GM20431 (cell line): ENCODE measurements around the gene HCST.
"Not testable (repeated sequence)": the region's sequence is repeated elsewhere in the genome, so short reads cannot be mapped to it uniquely, and the experiment has no call there.

ENCODE experiments used
- in situ Hi-C: fragments of 300-500 bp; cut with MseI, MboI; formaldehyde crosslinking; loops from one replicate; pipeline ENCODE4 v1.15.0; 2020; ENCODE audit warnings: low sequenced_read_pairs; ENCODE audit not compliant: unreplicated experiment

The HCST gene

DNA sequence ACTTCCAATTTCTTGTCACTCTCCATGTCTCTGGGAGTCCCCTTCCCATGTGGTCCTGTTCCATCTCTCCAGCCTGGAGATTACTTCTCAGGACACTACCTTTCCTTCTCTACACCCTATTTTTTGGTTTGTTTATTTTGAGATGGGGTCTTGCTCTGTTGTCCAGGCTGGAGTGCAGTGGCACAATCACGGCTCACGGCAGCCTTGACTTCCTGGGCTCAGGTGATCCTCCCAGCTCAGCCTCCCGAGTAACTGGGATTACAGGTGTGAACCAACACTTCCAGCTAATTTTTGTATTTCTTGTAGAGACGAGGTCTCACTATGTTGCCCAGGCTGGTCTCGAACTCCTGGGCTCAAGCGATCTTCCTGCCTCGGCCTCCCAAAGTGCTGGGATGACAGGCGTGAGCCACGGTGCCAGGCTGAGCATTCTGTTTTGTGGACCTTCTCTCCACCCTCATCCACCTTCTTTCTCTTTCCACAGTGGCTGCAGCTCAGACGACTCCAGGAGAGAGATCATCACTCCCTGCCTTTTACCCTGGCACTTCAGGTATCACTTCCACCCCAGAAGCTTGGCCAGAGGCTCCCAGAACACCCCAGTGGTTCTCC lies 644 bp downstream of the HCST start:
- in situ Hi-C loops = no loop called here

DNA sequence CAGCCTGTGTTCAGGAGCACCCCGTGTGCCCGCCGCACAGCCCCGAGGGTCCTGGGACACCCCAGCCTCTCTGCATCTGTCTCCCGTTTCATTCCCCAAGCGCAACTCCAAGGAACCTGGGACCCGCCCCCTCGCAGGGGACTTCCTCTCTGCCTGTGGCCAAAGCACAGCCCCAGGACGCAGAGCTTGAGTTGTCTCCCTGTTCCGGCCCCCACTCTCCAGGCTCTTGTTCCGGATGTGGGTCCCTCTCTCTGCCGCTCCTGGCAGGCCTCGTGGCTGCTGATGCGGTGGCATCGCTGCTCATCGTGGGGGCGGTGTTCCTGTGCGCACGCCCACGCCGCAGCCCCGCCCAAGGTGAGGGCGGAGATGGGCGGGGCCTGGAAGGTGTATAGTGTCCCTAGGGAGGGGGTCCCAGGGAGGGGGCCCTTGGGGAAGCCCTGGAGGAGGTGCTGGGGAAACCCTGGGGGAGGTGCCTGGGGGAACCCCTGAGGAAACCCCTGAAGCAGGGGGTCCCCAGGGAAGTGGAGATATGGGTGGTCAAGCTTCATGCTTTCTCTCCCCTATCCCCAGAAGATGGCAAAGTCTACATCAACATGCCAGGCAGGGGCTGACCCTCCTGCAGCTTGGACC lies 1.3 kb downstream of the HCST start:
- in situ Hi-C loops = no loop called here

DNA sequence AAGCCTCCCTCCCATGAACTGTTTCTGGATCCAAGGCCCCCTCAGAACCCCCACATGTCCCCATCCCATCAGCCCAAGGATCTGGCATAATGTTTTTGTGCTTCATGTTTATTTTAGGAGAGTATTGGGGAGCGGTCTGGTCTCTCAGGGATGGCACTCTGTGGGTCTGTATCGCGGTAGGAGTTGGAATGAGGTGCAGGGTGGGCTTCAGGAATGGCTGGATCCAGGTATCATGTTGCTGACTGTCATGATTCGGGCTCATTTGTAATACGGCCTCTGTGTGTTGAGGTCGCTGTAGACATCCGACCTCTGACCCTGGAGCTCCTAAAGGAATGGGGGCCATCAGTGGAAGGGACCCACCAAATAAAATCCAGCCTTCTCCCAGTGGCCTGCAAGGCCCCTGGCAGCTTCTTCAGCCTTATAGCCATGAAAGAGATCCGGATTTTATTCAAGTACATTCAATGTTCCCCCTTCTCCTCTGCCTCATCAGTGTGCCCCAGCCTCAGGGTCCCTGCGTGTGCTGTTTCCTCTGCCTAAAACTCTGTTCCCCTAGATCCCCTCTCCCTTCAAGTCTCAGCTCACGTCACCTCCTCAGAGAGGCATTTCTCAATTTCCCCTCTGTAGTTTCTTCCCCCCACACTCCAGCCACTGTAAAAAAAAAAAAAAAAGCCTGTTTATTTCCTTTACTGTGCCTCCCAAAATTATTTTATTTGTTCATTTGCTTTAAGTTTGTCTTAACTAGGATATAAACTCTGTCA lies 2.2 kb downstream of the HCST start:
- in situ Hi-C loops = no loop called here

DNA sequence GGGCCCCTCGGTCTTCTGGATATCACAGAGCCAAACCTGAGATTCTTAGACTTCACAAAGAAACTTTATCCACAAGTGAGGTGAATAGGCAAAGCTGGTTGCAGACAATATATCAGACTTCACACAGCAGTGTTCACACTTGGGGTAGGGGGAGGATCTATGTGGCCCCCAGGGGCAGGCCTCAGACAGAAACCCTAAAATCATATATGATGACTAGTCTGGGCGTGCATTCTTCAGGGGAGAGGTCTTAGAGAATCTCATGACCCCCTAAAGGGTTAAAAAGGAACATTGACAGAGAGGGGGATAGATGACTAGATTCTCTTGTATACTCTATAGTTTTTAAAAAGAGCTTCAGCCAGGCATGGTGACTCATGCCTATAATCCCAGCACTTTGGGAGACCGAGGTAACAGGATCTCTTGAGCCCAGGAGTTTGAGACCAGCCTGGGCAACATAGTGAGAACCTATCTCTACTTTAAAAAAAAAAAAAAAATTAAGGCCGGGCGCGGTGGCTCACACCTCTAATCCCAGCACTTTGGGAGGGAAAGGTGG lies 2.9 kb downstream of the HCST start:
- in situ Hi-C loops = no loop called here

DNA sequence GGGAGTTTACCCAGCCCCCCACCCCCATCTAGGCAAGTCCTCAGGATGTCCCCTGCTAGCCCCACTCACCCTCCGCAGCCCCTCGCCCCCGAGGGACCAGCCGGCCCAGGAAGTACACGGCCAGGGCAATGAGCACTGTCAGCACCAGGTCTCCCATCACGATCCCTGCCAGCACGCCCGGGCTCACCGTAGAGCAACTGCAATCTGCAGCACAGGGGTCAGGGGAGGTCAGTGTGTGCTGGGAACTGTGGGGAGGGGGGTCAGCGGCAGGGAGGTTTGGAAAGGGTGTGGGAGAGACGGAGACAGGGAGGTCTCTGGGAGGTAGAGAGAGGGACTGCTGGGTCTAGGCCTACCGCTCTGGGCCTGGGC lies 5.0 kb downstream of the HCST start:
- in situ Hi-C loops = no loop called here

DNA sequence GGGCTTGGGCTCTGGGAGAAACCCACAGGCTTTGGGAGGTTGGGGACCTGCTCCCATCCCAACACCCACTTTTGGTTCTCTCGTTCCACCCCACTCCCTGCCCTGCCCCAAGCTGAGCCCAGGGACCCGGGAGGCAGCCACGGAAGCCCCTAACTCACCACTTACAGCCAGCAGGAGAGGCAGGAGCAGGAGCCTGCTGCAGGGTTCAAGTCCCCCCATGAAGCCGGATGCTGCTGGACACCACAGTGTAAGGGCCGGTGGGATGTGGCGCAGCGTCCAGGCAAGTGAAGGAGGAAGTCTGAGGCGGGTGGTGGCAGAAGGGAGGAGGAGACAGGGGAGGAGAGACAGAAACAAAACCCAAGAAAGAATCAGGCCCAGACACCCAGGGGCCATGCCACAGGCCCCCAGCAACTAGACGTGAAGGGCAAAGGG lies 5.7 kb downstream of the HCST start, which contains the start of gene TYROBP:
Gene TYROBP, minus strand, starts transcription at position 286 of the 432 bp plus-strand sequence. Its CDS starts 67 bp downstream, at position 219.
- in situ Hi-C loops = no loop called here

DNA sequence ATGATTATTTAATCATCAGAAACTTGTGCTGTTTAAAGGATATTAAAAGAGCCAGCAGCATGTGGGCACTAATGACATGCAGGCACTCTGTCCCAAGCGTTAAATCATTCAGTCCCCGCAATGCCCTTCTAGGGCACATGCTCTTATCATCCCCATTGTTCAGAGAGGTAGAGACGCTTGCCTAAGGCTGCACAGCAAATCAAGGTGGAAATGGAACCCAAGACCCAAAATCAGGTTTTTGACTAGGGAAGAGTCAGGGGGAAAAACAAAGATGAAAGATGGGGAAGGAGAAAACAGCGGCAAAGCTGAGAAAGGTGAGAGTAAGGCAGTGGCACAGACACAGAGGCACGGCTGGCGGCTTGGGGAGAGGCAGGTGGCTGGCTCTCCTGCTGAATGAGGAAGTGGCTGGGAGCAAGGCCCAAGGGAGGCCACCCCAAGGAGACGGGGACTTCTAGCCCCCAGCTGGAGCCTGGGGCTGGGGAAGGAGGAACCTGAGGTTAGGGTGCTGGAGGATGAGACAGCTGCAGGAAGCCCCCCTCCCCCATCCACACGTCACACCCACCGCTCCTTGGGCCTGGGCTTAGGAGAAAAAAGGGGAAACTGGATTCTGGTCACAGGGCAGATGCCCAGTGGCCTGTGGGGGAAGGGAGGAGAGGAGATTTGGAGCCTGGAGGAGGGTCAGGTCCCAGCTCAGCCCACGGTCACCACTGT lies 6.8 kb downstream of the HCST start:
- in situ Hi-C loops = no loop called here

DNA sequence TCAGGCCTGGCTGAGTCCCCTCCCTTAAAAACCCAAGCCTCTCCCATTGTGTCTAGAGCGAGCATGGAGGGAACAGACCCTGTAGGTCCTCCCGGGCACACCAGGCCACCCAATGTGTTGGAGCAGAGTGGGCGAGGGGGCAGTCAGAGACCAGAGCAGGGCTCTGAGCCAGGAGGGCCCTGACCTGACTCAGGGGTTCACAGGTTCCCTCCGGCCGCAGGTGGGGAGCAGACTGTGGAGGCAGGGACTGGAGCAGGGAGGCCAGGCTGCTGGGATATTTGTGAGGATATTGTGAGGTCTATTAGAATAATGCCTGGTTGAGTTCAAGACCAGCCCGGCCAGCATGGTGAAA lies 7.3 kb downstream of the HCST start:
- in situ Hi-C loops = no loop called here

DNA sequence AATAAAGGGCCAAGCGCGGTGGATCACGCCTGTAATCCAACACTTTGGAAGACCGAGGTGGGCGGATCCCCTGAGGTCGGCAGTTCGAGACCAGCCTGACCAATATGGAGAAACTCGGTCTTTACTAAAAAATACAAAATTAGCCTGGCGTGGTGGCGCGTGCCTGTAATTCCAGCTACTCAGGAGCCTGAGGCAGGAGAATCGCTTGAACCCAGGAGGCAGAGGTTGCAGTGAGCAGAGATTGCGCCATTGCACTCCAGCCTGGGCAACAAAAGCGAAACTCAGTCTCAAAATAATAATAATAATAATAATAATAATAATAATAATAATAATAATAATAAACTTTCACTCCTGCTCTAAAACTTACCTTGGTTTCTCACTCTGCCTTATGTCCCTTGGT lies 8.0 kb downstream of the HCST start:
- in situ Hi-C loops = not testable (repeated sequence)

DNA sequence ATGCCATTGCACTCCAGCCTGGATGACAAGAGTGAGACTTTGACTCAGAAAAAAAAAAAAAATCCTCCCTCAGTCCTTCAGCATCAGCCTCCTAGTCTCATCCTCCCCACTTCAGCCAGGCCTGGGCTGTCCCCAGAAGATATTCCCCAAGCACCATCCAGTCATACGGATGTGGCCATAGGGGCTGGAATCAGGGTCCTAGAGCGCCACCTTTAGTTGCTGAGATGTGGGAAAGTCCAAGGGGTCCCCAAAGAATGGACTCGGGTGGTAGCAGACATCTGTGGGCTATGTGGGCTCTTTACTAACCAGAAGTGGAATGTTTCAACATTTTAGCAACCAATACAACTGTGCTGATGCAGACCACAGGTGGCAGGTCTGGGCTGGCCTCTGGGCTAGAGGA lies 8.8 kb downstream of the HCST start:
- in situ Hi-C loops = no loop called here

DNA sequence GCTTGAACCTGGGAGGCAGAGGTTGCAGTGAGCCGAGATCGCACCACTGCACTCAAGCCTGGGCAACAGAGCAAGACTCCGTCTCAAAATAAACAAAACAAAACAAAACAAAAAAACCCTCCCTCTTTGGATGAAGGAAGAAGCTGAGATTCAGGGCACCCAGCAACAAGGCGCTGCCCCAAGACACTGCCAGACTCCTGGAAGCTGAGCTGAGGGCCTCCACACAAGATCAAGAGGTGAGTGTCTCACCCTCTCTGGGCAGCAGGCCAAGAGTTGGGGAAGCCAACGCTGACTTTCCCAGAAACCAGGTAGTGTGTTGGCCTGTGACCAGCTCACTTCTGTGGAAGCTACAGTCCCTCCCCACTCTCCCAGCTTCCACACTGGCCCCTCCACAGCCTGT lies 9.5 kb downstream of the HCST start:
- in situ Hi-C loops = no loop called here

DNA sequence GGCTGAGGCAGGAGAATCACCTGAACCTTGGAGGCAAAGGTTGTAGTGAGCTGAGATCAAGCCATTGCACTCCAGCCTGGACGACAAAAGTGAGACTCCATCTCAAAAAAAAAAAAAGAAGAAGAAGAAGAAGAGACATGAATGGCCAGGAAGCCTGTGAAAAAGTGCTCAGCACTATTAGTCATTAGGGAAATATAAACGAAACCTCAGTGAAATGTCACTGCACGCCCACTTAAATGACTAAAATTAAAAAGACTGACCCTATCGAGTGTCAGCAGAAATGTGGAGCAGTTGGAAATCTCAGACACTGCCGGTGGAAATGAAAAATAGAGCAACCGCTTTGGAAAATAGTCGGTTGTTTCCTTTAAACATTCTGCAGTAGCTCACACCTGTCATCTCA lies 11.3 kb downstream of the HCST start:
- in situ Hi-C loops = no loop called here

DNA sequence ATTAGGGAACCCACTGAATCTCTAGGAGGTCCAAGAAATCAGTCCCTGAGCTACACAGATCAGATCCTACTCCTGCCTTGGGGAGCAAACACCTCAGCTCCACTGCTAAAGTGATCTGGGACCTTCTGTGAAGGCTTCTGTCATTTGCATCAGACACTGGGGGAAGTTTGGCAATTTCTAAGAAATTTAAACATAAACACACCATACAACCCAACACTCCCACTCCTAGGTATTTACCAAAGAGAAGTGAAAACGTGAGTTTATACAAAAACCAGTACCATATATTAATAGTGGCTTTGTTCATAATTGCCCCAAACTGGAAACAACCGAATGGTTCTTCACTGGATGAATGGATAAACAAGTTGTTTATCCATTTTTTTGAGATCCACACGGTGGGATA lies 13.1 kb downstream of the HCST start:
- in situ Hi-C loops = no loop called here

DNA sequence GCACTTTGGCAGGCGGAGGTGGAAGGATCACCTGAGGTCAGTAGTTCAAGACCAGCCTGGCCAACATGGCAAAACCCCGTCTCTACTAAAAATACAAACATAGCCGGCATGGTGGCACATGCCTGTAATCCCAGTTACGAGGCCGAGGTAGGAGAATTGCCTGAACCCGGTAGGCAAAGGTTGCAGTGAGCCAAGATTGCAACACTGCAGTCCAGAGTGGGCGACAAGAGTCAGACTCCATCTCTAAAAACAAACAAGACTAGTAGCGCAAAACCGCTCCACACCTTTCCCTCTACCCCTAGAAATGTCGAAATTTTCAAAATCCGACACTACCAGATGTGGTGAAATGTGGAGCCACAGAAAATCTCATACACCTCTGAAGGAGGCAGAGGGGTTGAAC lies 17.0 kb downstream of the HCST start:
- in situ Hi-C loops = no loop called here

DNA sequence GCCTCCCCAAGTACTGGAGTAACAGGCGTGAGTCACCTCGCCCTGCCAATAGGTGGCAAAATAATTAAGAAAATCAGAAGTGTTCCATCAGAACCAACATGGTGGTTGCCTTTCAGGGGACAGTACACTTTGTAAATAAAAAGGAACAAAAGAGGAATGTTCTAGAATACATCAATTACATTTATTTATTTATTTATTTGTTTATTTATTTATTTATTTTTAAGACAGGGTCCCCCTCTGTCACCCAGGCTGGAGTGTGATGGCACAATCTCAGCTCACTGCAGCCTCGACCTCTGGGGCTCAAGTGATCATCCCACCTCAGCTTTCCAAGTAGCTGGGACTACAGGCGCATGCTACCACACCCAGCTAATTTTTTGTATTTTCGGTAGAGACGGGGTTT lies 18.7 kb downstream of the HCST start:
- in situ Hi-C loops = no loop called here

DNA sequence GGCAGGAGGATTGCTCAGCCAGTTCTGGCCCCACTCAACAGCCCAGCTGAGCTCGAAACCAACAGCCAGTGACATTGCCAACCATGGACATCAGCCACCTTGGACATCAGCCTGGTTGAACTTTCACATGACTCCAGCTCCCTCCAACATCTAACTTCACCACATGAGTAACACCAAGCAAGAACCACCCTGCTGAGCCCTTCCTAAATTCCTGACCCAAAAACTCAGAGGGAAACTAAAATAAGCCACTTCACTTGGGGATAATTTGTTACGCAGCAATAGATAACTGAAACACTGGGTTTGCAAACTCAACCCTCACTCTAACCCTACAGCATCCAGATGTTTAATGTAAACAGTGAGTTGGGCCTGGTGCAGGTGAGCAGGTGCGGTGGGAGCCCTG lies 23.2 kb downstream of the HCST start:
- in situ Hi-C loops = no loop called here

DNA sequence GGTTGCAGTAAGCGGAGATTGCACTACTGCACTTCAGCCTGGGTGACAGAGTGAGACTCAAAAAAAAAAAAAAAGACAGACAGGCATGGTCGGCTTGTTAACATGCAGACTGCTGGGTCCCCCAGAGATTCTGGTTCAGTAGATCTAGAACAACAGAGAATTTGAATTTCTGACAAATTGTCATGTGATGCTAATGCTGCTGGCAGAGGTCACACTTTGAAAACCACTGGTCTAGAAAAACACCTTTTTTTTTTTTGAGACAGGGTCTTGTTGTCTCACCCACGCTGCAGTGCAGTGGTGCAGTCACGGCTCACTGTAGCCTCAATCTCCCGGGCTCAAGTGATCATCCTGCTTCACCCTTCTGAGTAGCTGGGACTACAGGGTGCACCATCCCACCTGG lies 26.2 kb downstream of the HCST start:
- in situ Hi-C loops = no loop called here

DNA sequence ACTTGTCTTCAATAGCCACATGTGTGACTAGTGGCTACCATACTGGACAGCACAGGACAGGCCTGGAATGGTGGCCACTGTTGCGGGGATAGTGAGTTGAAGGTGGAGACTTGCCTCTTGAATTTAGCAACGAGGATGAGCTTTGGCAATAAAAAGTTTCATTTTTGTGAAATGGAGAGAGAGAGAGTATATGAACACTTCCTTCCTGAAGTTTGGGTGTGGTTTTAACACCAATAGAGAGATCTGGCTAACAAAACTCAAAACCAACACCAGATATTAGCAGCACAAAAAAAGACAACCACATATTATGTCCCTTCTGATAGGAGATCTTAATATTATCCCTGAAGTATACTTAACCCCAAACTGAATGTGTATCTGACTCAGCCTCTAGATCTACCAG lies 27.5 kb downstream of the HCST start:
- in situ Hi-C loops = loop anchor here (5.0 to 10.0 kb wide), 2 partner anchors 43 to 235 kb away; no protein-coding TSS in a partner anchor

DNA sequence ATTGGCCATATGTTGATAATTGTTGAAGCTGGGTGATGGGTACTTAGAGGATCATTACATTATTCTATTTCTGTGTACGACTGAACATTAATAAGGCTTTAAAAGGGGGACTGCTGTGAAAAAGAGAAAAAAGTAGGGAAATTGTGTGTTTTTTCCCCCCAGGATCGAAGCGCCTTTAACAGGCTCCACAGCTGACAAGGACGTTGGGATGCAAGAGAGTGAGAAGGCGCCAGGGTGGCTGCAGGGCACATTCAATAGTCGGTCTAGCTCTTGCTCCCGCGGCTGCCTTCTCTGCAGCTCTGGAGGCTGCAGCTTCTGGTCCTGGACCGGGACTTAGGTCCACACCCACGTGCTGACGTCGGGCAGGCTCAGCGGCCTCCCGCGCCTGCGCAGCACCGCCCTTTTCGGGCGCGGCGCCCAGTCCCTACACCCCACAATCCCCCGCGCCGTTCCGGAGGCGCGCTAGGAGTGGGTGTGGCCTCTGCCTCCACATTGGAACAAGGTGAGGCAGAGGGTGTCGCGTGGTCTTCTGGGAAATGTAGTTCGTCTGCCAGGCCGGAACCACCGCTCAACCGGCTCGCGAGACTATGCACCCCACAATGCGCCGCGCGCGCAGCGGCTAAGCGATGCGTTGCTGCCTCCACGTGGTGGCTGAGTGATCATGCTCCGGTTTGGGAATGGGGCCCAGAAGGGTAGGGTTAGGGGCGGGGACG lies 29.0 kb downstream of the HCST start:
- in situ Hi-C loops = loop anchor here (5.0 to 10.0 kb wide), 2 partner anchors 44 to 237 kb away; no protein-coding TSS in a partner anchor

DNA sequence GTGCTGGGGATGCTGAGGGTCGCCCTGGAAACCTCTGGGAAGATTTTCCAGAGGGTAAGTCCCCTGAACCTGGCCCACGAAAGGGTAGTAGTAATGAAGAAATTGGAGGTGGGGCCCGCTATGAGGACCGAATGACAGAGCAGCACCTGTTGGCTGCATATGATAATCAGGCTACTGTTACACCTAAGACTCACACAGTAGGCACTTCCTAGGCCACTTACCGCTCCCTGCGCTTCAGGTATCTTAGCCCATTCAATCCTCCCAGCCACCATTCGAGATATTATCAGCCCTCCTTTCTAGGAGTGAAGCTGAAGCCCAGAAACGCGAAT lies 29.5 kb downstream of the HCST start:
- in situ Hi-C loops = loop anchor here (5.0 to 10.0 kb wide), 2 partner anchors 45 to 237 kb away; no protein-coding TSS in a partner anchor
